ENCODE data around the gene ABCD3. TPM values are rescaled to one million over a fixed set of nuclear protein-coding genes. Genes with fewer than 3 reads are reported as not detected.
A peak's percentile ranks its signal among the peaks of the same experiment; 100 is the strongest.

Gene ABCD3
- polyA plus RNA-seq, 1 of the 3 experiments (the other 2 are of a cell fraction), result 6.5 TPM

- DNase-seq, result peak; percentile 24
- no peaks in the 10 kb centered on the region; the same call in 1 of the 2 replicates for H3K9me3 ChIP-seq
- no peak overlapping the region for H3K9ac ChIP-seq
- peak overlapping the region in 1 of 2 experiments; percentile 72; a peak in 2 of 4 replicates for H3K27ac ChIP-seq (ENCODE audit: low read depth in 2 of 2, low read length in 1 of 2)
- peaks cover 0 to 11% of the 10 kb centered on the region in 2 experiments; a peak in 2 of 4 replicates for H3K4me1 ChIP-seq (ENCODE audit: control insufficient read depth in 1 of 2, insufficient read depth in 2 of 2, low read depth in 1 of 2, low read length in 1 of 2)
- H4K20me1 ChIP-seq (ENCODE audit: insufficient read depth), result no peaks in the 10 kb centered on the region
- H2AFZ ChIP-seq (ENCODE audit: low read depth), result no peak overlapping the region
- ChIA-PET CTCF (interaction anchor here (0.5 to 1.6 kb wide), 4 partner anchors 12 to 115 kb away, joined by 3 read pairs; no protein-coding TSS in a partner anchor), POLR2A (no interaction called here)
- no peaks in the 10 kb centered on the region for H3K36me3 ChIP-seq (replicated peaks in 1 of 2; ENCODE audit: control insufficient read depth in 1 of 2, insufficient read depth in 2 of 2, low read length in 1 of 2)
- 59% methylated on average over 4 of the region's 4 CpGs for WGBS (ENCODE audit: low lambda C conversion rate)
- no peaks in the 10 kb centered on the region for H3K79me2 ChIP-seq (ENCODE audit: insufficient read depth)
- H3K4me3 ChIP-seq (ENCODE audit: low read depth in 2 of 2, low read length in 1 of 2), result no peak overlapping the region
- no peak overlapping the region for H3K4me2 ChIP-seq
- no peak for TF ChIP-seq RAD21 (IDR thresholded peaks at IDR 0.05; ENCODE audit: low read length)
- 0 out of 2 replicates have a peak, but pooled peaks have one; percentile 30 for TF ChIP-seq GATA2 (CRISPR knock-in tag; IDR thresholded peaks at IDR 0.05)
- H3K9me2 ChIP-seq, result no peaks in the 10 kb centered on the region
- H3K27me3 ChIP-seq (ENCODE audit: insufficient read depth), result no peaks in the 10 kb centered on the region; the same call in 1 of the 2 replicates
- no peaks in the 10 kb centered on the region for H3F3A ChIP-seq (replicated peaks; ENCODE audit: insufficient read depth)
Measured at GRCh38 chr1:94384485-94385265, 33.5 kb upstream of the ABCD3 start.

GRCh38 chr1:94385308-94385929 lies 32.8 kb upstream of the ABCD3 start:
- no peaks in the 10 kb centered on the region for H4K20me1 ChIP-seq (ENCODE audit: insufficient read depth)
- no peaks in the 10 kb centered on the region for H3K79me2 ChIP-seq (ENCODE audit: insufficient read depth)
- H3K9me3 ChIP-seq, result no peaks in the 10 kb centered on the region; the same call in 1 of the 2 replicates
- H3K9me2 ChIP-seq, result no peaks in the 10 kb centered on the region
- H3K4me3 ChIP-seq (ENCODE audit: low read depth in 2 of 2, low read length in 1 of 2), result no peak overlapping the region
- H3K4me2 ChIP-seq, result no peak overlapping the region
- CTCF ChIA-PET, result interaction anchor here (1.1 to 1.3 kb wide), 2 partner anchors 49 to 114 kb away, joined by 3 to 8 read pairs; no protein-coding TSS in a partner anchor
- no peaks in the 10 kb centered on the region for H3F3A ChIP-seq (replicated peaks; ENCODE audit: insufficient read depth)
- POLR2A ChIA-PET, result no interaction called here
- H3K9ac ChIP-seq, result no peak overlapping the region
- peaks cover 0 to 11% of the 10 kb centered on the region in 2 experiments; a peak in 2 of 4 replicates for H3K4me1 ChIP-seq (ENCODE audit: control insufficient read depth in 1 of 2, insufficient read depth in 2 of 2, low read depth in 1 of 2, low read length in 1 of 2)
- no peak overlapping the region for H2AFZ ChIP-seq (ENCODE audit: low read depth)
- no peak for TF ChIP-seq REST (IDR thresholded peaks at IDR 0.05; ENCODE audit: low read depth, low read length)
- no peak for TF ChIP-seq IRF3 (IDR thresholded peaks at IDR 0.05; ENCODE audit: low read depth, low read length)
- TF ChIP-seq NRF1 (IDR thresholded peaks at IDR 0.05; ENCODE audit: low read depth, low read length), result no peak
- no peak for TF ChIP-seq GABPA (IDR thresholded peaks at IDR 0.05; ENCODE audit: low read depth)
- no peak for TF ChIP-seq TCF12 (IDR thresholded peaks at IDR 0.05)
- TF ChIP-seq CHD2 (IDR thresholded peaks at IDR 0.05; ENCODE audit: low read length, partially characterized antibody), result no peak
- TF ChIP-seq ZBTB33 (IDR thresholded peaks at IDR 0.05; ENCODE audit: borderline replicate concordance, low read depth), result no peak
- TF ChIP-seq PBX3 (IDR thresholded peaks at IDR 0.05), result no peak
- TF ChIP-seq GATA2 (CRISPR knock-in tag; IDR thresholded peaks at IDR 0.05), result no peak
- no peak for TF ChIP-seq TEAD4 (IDR thresholded peaks at IDR 0.05; ENCODE audit: borderline replicate concordance, insufficient read depth)
- H3K27ac ChIP-seq (ENCODE audit: low read depth in 2 of 2, low read length in 1 of 2), result peak overlapping the region in 1 of 2 experiments; percentile 72; a peak in 2 of 4 replicates
- DNase-seq, result no peak
- 76% methylated on average over 2 of the region's 2 CpGs for WGBS (ENCODE audit: low lambda C conversion rate)
- no peaks in the 10 kb centered on the region; the same call in 1 of the 2 replicates for H3K27me3 ChIP-seq (ENCODE audit: insufficient read depth)
- H3K36me3 ChIP-seq (replicated peaks in 1 of 2; ENCODE audit: control insufficient read depth in 1 of 2, insufficient read depth in 2 of 2, low read length in 1 of 2), result no peaks in the 10 kb centered on the region
